ENCODE measurements around the gene NEURL3. TPM values are rescaled to one million over a fixed set of nuclear protein-coding genes. Genes with fewer than 3 reads are reported as not detected.

Gene NEURL3
- total and polyA plus RNA-seq, 7 experiments from 2014 or later = 0.27 to 1.3 (median 0.43) TPM; not detected in 4

GRCh38 chr2:96541398-96542152 is 36.4 kb upstream of the NEURL3 start:
- H3K27me3 ChIP-seq (ENCODE audit: control insufficient read depth in 2 of 2, insufficient read depth in 2 of 2, low read length in 2 of 2) = no peaks in the 10 kb centered on the region
- peaks cover 48 to 67% of the 10 kb centered on the region in 2 donors for H3K4me1 ChIP-seq (ENCODE audit: control insufficient read depth in 2 of 2, insufficient read depth in 2 of 2, low read length in 2 of 2)
- no peak overlapping the region for H3K27ac ChIP-seq (ENCODE audit: low read depth, low read length)
- H3K36me3 ChIP-seq (ENCODE audit: control insufficient read depth in 2 of 3, insufficient read depth in 3 of 3, low read length in 3 of 3) = peaks cover 4 to 45% (median 6%) of the 10 kb centered on the region in 3 experiments
- H3K36me3 Mint-ChIP-seq = peaks cover 0 to 56% (median 16%) of the 10 kb centered on the region in 5 donors
- DNase-seq = no peak
- no peaks in the 10 kb centered on the region for H3K9me3 ChIP-seq (ENCODE audit: control insufficient read depth in 2 of 3, low read length in 3 of 3)
- H3K27ac Mint-ChIP-seq = peak overlapping the region in 8 of 9 donors; percentile 4 to 98 (median 52)
- H3K27me3 Mint-ChIP-seq = no peaks in the 10 kb centered on the region
- H3K4me1 Mint-ChIP-seq = peaks cover 53 to 81% (median 72%) of the 10 kb centered on the region in 7 donors
- peak overlapping the region in 4 of 10 donors; percentile 14 to 53 (median 30) for H3K4me3 Mint-ChIP-seq
- intact Hi-C loops (cut with micrococcal nuclease) = no loop called here
- H3K4me3 ChIP-seq (ENCODE audit: low read length) = no peak overlapping the region
- ATAC-seq = no peak
- ChIA-PET POLR2A (interaction anchor here (1.1 to 17.2 kb wide), 4 partner anchors 10 to 266 kb away, joined by 3 to 241 read pairs (median 104); no protein-coding TSS in a partner anchor), CTCF (no interaction called here)
- H3K9me3 Mint-ChIP-seq = peaks cover 0 to 9% (median 0%) of the 10 kb centered on the region in 11 donors

GRCh38 chr2:96540136-96540535 is 35.0 kb upstream of the NEURL3 start:
- H3K9me3 ChIP-seq (ENCODE audit: control insufficient read depth in 2 of 3, low read length in 3 of 3) = no peaks in the 10 kb centered on the region
- CTCF ChIA-PET = interaction anchor here (0.6 to 3.6 kb wide), 4 partner anchors 12 to 1476 kb away, joined by 4 to 26 read pairs (median 5); no protein-coding TSS in a partner anchor
- Mint-ChIP-seq H3K36me3 (peaks cover 0 to 43% (median 16%) of the 10 kb centered on the region in 5 donors), H3K4me1 (peaks cover 49 to 79% (median 64%) of the 10 kb centered on the region in 7 donors), H3K27ac (peak overlapping the region; percentile 97 to 100 (median 99)), H3K9me3 (peaks cover 0 to 9% (median 0%) of the 10 kb centered on the region in 11 donors), H3K4me3 (peak overlapping the region; percentile 92 to 98 (median 96)), H3K27me3 (no peaks in the 10 kb centered on the region)
- POLR2A ChIA-PET = interaction anchor here (0.9 to 17.2 kb wide), 6 partner anchors 11 to 267 kb away, joined by 3 to 241 read pairs (median 44); no protein-coding TSS in a partner anchor
- H3K27ac ChIP-seq (ENCODE audit: low read depth, low read length) = peak overlapping the region; percentile 99
- no peak overlapping the region for H3K4me3 ChIP-seq (ENCODE audit: low read length)
- H3K4me1 ChIP-seq (ENCODE audit: control insufficient read depth in 2 of 2, insufficient read depth in 2 of 2, low read length in 2 of 2) = peaks cover 39 to 58% of the 10 kb centered on the region in 2 donors
- H3K36me3 ChIP-seq (ENCODE audit: control insufficient read depth in 2 of 3, insufficient read depth in 3 of 3, low read length in 3 of 3) = peaks cover 4 to 45% (median 6%) of the 10 kb centered on the region in 3 experiments
- intact Hi-C loops (cut with micrococcal nuclease) = no loop called here
- no peak for ATAC-seq
- DNase-seq = no peak
- no peaks in the 10 kb centered on the region for H3K27me3 ChIP-seq (ENCODE audit: control insufficient read depth in 2 of 2, insufficient read depth in 2 of 2, low read length in 2 of 2)

- Histone ChIP-seq H3K4me1 (ENCODE audit: control insufficient read depth in 2 of 2, insufficient read depth in 2 of 2, low read length in 2 of 2) (peaks cover 33 to 52% of the 10 kb centered on the region in 2 donors), H3K36me3 (ENCODE audit: control insufficient read depth in 2 of 3, insufficient read depth in 3 of 3, low read length in 3 of 3) (peaks cover under 1 to 41% (median 6%) of the 10 kb centered on the region in 3 experiments), H3K4me3 (ENCODE audit: low read length) (peak overlapping the region; percentile 84), H3K27ac (ENCODE audit: low read depth, low read length) (peak overlapping the region; percentile 99), H3K27me3 (ENCODE audit: control insufficient read depth in 2 of 2, insufficient read depth in 2 of 2, low read length in 2 of 2) (no peaks in the 10 kb centered on the region), H3K9me3 (ENCODE audit: control insufficient read depth in 2 of 3, low read length in 3 of 3) (no peaks in the 10 kb centered on the region)
- intact Hi-C loops (cut with micrococcal nuclease) = loop anchor here (1.0 to 10.0 kb wide), 9 partner anchors 15 to 1515 kb away; partner anchors contain the start of genes ANKRD39 (in 1 of the 2), CIAO1 (in 1 of the 2), CNNM3 (in 1 of the 2) and CNNM4 (in 1 of the 2)
- no peak for ATAC-seq
- H3K27ac Mint-ChIP-seq = peak overlapping the region; percentile 97 to 100 (median 99)
- H3K4me3 Mint-ChIP-seq = peak overlapping the region; percentile 92 to 98 (median 96)
- ChIA-PET CTCF (interaction anchor here (0.9 to 3.6 kb wide), 3 partner anchors 11 to 262 kb away, joined by 4 to 26 read pairs (median 4); no protein-coding TSS in a partner anchor), POLR2A (interaction anchor here (0.7 to 17.2 kb wide), 14 partner anchors 11 to 395 kb away, joined by 3 to 241 read pairs (median 6); partner anchors contain the start of genes CNNM4, DUSP2, KANSL3 and STARD7)
- no peaks in the 10 kb centered on the region for H3K27me3 Mint-ChIP-seq
- no peak for DNase-seq
- H3K9me3 Mint-ChIP-seq = peaks cover 0 to 9% (median 0%) of the 10 kb centered on the region in 11 donors
- peaks cover 0 to 38% (median 11%) of the 10 kb centered on the region in 5 donors for H3K36me3 Mint-ChIP-seq
- H3K4me1 Mint-ChIP-seq = peaks cover 42 to 75% (median 60%) of the 10 kb centered on the region in 7 donors
These were observed 34.2 kb upstream of the NEURL3 start for GRCh38 chr2:96539215-96539920.

- Mint-ChIP-seq H3K4me3 (peak overlapping the region; percentile 92 to 98 (median 96)), H3K27me3 (no peaks in the 10 kb centered on the region), H3K9me3 (peaks cover 0 to 9% (median 0%) of the 10 kb centered on the region in 11 donors), H3K4me1 (peaks cover 37 to 70% (median 56%) of the 10 kb centered on the region in 7 donors), H3K36me3 (peaks cover 0 to 32% (median 9%) of the 10 kb centered on the region in 5 donors), H3K27ac (peak overlapping the region; percentile 97 to 100 (median 99))
- H3K4me1 ChIP-seq (ENCODE audit: control insufficient read depth in 2 of 2, insufficient read depth in 2 of 2, low read length in 2 of 2) = peaks cover 33 to 47% of the 10 kb centered on the region in 2 donors
- H3K27ac ChIP-seq (ENCODE audit: low read depth, low read length) = peak overlapping the region; percentile 99
- CTCF ChIA-PET = interaction anchor here (1.0 to 3.6 kb wide), 8 partner anchors 10 to 272 kb away, joined by 3 to 26 read pairs (median 4); no protein-coding TSS in a partner anchor
- peaks cover 0 to 40% (median 6%) of the 10 kb centered on the region in 3 experiments for H3K36me3 ChIP-seq (ENCODE audit: control insufficient read depth in 2 of 3, insufficient read depth in 3 of 3, low read length in 3 of 3)
- no peaks in the 10 kb centered on the region for H3K9me3 ChIP-seq (ENCODE audit: control insufficient read depth in 2 of 3, low read length in 3 of 3)
- POLR2A ChIA-PET = interaction anchor here (0.7 to 17.2 kb wide), 25 partner anchors 10 to 424 kb away, joined by 3 to 241 read pairs (median 5); partner anchors contain the start of genes CIAO1, CNNM4, DUSP2 and KANSL3
- H3K27me3 ChIP-seq (ENCODE audit: control insufficient read depth in 2 of 2, insufficient read depth in 2 of 2, low read length in 2 of 2) = no peaks in the 10 kb centered on the region
- peak; percentile 68 for ATAC-seq
- DNase-seq = peak; percentile 85 to 97 (median 95)
- intact Hi-C loops (cut with micrococcal nuclease) = loop anchor here (1.0 to 10.0 kb wide), 17 partner anchors 14 to 1514 kb away; partner anchors contain the start of genes LMAN2L (in 2 of the 2), ANKRD39 (in 1 of the 2), CIAO1 (in 1 of the 2) and CNNM3 (in 1 of the 2)
- peak overlapping the region; percentile 84 for H3K4me3 ChIP-seq (ENCODE audit: low read length)
These were observed 33.5 kb upstream of the NEURL3 start for GRCh38 chr2:96538487-96539214.

- peaks cover 0 to 35% (median 0%) of the 10 kb centered on the region in 3 experiments for H3K36me3 ChIP-seq (ENCODE audit: control insufficient read depth in 2 of 3, insufficient read depth in 3 of 3, low read length in 3 of 3)
- peak overlapping the region; percentile 92 to 98 (median 96) for H3K4me3 Mint-ChIP-seq
- H3K27ac Mint-ChIP-seq = peak overlapping the region; percentile 97 to 100 (median 99)
- peaks cover 32 to 70% (median 49%) of the 10 kb centered on the region in 7 donors for H3K4me1 Mint-ChIP-seq
- intact Hi-C loops (cut with micrococcal nuclease) = loop anchor here (1.0 to 10.0 kb wide), 22 partner anchors 14 to 1513 kb away; partner anchors contain the start of genes CNNM4 (in 2 of the 2), LMAN2L (in 2 of the 2), ANKRD36 (in 1 of the 2) and ANKRD39 (in 1 of the 2)
- no peaks in the 10 kb centered on the region for H3K9me3 ChIP-seq (ENCODE audit: control insufficient read depth in 2 of 3, low read length in 3 of 3)
- H3K36me3 Mint-ChIP-seq = peaks cover 0 to 26% (median 3%) of the 10 kb centered on the region in 5 donors
- H3K27ac ChIP-seq (ENCODE audit: low read depth, low read length) = peak overlapping the region; percentile 99
- H3K27me3 ChIP-seq (ENCODE audit: control insufficient read depth in 2 of 2, insufficient read depth in 2 of 2, low read length in 2 of 2) = no peaks in the 10 kb centered on the region
- H3K27me3 Mint-ChIP-seq = no peaks in the 10 kb centered on the region
- CTCF ChIA-PET = interaction anchor here (1.0 to 3.6 kb wide), 8 partner anchors 9 to 271 kb away, joined by 3 to 26 read pairs (median 4); no protein-coding TSS in a partner anchor
- POLR2A ChIA-PET = interaction anchor here (0.7 to 17.2 kb wide), 26 partner anchors 9 to 425 kb away, joined by 3 to 241 read pairs (median 4); partner anchors contain the start of genes CIAO1, CNNM4, DUSP2 and KANSL3
- ATAC-seq (peak; percentile 31), DNase-seq (peak in 8 of 9 donors; percentile 59 to 88 (median 84))
- peak overlapping the region; percentile 84 for H3K4me3 ChIP-seq (ENCODE audit: low read length)
- H3K9me3 Mint-ChIP-seq = peaks cover 0 to 9% (median 0%) of the 10 kb centered on the region in 11 donors
- peaks cover 33 to 40% of the 10 kb centered on the region in 2 donors for H3K4me1 ChIP-seq (ENCODE audit: control insufficient read depth in 2 of 2, insufficient read depth in 2 of 2, low read length in 2 of 2)
These were observed 32.8 kb upstream of the NEURL3 start for GRCh38 chr2:96537734-96538486.
